RWPE2 (cell line): ENCODE results near the gene SEPSECS.
A peak's percentile ranks its signal among the peaks of the same experiment; 100 is the strongest.

Source experiments
- ATAC-seq: fragments of 200-7000 bp; cut with Tn5 transposase; 3 replicates; pipeline ENCODE4 v1.9.1; 2021; ENCODE audit warnings: low read depth
- DNase-seq: peaks from one replicate; pipeline ENCODE4 v3.0.0-alpha.2; 2020; ENCODE audit warnings: low spot score
- H3K27ac ChIP-seq: fragments of 450-650 bp; 2 replicates; pipeline ENCODE4 v1.5.1; 2017; ENCODE audit warnings: mild to moderate bottlenecking; ENCODE audit not compliant: poor library complexity, severe bottlenecking
- H3K27me3 ChIP-seq: fragments of 250-450 bp; sonication (Bioruptor Pico); 2 replicates; pipeline ENCODE4 v1.5.1; 2021; ENCODE audit warnings: mild to moderate bottlenecking, moderate library complexity; ENCODE audit not compliant: insufficient read depth, poor library complexity, severe bottlenecking
- H3K36me3 ChIP-seq: fragments of 250-450 bp; sonication (Bioruptor Pico); 2 replicates; pipeline ENCODE4 v1.5.1; 2020; ENCODE audit warnings: low read depth, mild to moderate bottlenecking, moderate library complexity
- H3K4me1 ChIP-seq: fragments of 250-450 bp; sonication (Bioruptor Pico); 2 replicates; pipeline ENCODE4 v1.5.1; 2021; ENCODE audit warnings: mild to moderate bottlenecking, moderate library complexity; ENCODE audit not compliant: insufficient read depth, poor library complexity, severe bottlenecking
- H3K4me3 ChIP-seq: fragments of 250-450 bp; sonication (Bioruptor Pico); 2 replicates; pipeline ENCODE4 v1.5.1; 2021; ENCODE audit warnings: mild to moderate bottlenecking, moderate library complexity; ENCODE audit not compliant: severe bottlenecking
- H3K9me3 ChIP-seq: fragments of 250-450 bp; sonication (Bioruptor Pico); 2 replicates; pipeline ENCODE4 v1.5.1; 2021; ENCODE audit warnings: mild to moderate bottlenecking, moderate library complexity; ENCODE audit not compliant: severe bottlenecking
- TF ChIP-seq, protein P1 (sequence below): fragments of 450-650 bp; IDR thresholded peaks from one replicate; pipeline ENCODE4 v1.5.1; 2017; ENCODE audit warnings: mild to moderate bottlenecking, moderate library complexity; ENCODE audit not compliant: poor library complexity, severe bottlenecking

The SEPSECS gene

GRCh38 chr4:25165916-25166315 lies 5.7 kb upstream of the SEPSECS start:
- ATAC-seq (no peak), DNase-seq (no peak)
- no peaks in the 10 kb centered on the region for H3K9me3 ChIP-seq
- TF ChIP-seq, protein P1, sequence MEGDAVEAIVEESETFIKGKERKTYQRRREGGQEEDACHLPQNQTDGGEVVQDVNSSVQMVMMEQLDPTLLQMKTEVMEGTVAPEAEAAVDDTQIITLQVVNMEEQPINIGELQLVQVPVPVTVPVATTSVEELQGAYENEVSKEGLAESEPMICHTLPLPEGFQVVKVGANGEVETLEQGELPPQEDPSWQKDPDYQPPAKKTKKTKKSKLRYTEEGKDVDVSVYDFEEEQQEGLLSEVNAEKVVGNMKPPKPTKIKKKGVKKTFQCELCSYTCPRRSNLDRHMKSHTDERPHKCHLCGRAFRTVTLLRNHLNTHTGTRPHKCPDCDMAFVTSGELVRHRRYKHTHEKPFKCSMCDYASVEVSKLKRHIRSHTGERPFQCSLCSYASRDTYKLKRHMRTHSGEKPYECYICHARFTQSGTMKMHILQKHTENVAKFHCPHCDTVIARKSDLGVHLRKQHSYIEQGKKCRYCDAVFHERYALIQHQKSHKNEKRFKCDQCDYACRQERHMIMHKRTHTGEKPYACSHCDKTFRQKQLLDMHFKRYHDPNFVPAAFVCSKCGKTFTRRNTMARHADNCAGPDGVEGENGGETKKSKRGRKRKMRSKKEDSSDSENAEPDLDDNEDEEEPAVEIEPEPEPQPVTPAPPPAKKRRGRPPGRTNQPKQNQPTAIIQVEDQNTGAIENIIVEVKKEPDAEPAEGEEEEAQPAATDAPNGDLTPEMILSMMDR = no peak
- no peak overlapping the region for H3K27ac ChIP-seq
- H3K4me3 ChIP-seq = no peak overlapping the region
- H3K4me1 ChIP-seq = peaks cover 18% of the 10 kb centered on the region
- no peaks in the 10 kb centered on the region for H3K27me3 ChIP-seq
- no peaks in the 10 kb centered on the region for H3K36me3 ChIP-seq

DNA sequence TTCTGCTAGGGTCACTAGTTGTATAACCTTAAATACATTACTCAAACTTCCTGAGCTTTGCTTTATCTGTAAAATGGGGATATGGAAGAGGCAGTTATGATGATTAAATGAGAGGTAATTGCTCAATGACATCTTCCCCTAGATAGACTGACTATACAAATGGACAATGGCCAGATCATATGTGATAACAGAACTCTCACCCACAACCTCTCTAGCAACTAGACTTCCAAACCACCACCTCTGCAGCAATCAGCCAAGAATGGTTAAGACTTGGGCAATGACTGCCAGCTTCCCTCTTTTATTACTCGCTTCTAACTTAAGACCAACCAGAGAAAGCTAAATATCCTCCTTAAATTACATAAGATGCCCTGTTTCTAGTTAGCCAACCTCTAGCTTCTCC lies 2.9 kb upstream of the SEPSECS start:
- no peak for ATAC-seq
- H3K4me1 ChIP-seq = peaks cover 13% of the 10 kb centered on the region
- H3K36me3 ChIP-seq = no peaks in the 10 kb centered on the region
- H3K4me3 ChIP-seq = no peak overlapping the region
- TF ChIP-seq, protein P1 = no peak
- no peaks in the 10 kb centered on the region for H3K27me3 ChIP-seq
- no peaks in the 10 kb centered on the region for H3K9me3 ChIP-seq
- H3K27ac ChIP-seq = no peak overlapping the region
- no peak for DNase-seq

GRCh38 chr4:25162566-25162965 lies 2.3 kb upstream of the SEPSECS start:
- ATAC-seq (no peak), DNase-seq (no peak)
- H3K4me3 ChIP-seq = no peak overlapping the region
- no peak overlapping the region for H3K27ac ChIP-seq
- H3K4me1 ChIP-seq = peaks cover 13% of the 10 kb centered on the region
- TF ChIP-seq, protein P1 = no peak
- no peaks in the 10 kb centered on the region for H3K27me3 ChIP-seq
- no peaks in the 10 kb centered on the region for H3K36me3 ChIP-seq
- no peaks in the 10 kb centered on the region for H3K9me3 ChIP-seq

GRCh38 chr4:25161593-25161950 lies 1.3 kb upstream of the SEPSECS start:
- peak; percentile 7; the same call in 1 of the 3 replicates for ATAC-seq
- TF ChIP-seq, protein P1 = no peak
- Histone ChIP-seq H3K27ac (peak overlapping the region; percentile 69), H3K9me3 (no peaks in the 10 kb centered on the region), H3K27me3 (no peaks in the 10 kb centered on the region), H3K4me3 (peak overlapping the region; percentile 78), H3K36me3 (no peaks in the 10 kb centered on the region), H3K4me1 (peaks cover 13% of the 10 kb centered on the region)
- DNase-seq = no peak

GRCh38 chr4:25160714-25161592 lies 704 bp upstream of the SEPSECS start:
- peak overlapping the region; percentile 78 for H3K4me3 ChIP-seq
- no peaks in the 10 kb centered on the region for H3K9me3 ChIP-seq
- H3K36me3 ChIP-seq = 0 out of 2 replicates have a peak, but pooled peaks cover 2% of the 10 kb centered on the region
- no peaks in the 10 kb centered on the region for H3K27me3 ChIP-seq
- DNase-seq (no peak), ATAC-seq (no peak; the same call in none of the 3 replicates)
- H3K4me1 ChIP-seq = peaks cover 13% of the 10 kb centered on the region
- TF ChIP-seq, protein P1 = no peak
- H3K27ac ChIP-seq = peak overlapping the region; percentile 69
